IMR-90 (cell line): Measurements from ENCODE around the gene NXPH2. TPM values are rescaled to one million over a fixed set of nuclear protein-coding genes. Genes with fewer than 3 reads are reported as not detected.

Experiments used
- ATAC-seq: fragments of 200-7000 bp; cut with Tn5 transposase; 2 replicates; pipeline ENCODE4 v1.9.1; 2020; ENCODE audit warnings: low read depth, mild to moderate bottlenecking, moderate library complexity
- BruUV-seq: library from RNA; stranded (reverse); fragments of 400-500 nt; replicated peaks from 2 replicates; lab custom pipeline; 2021; lab: Mats Ljungman, UMichigan
- CTCF ChIA-PET: fragments of 300-600 bp; formaldehyde crosslinking; extraction: SDS; loops from one replicate; lab custom pipeline; 2021; ENCODE audit warnings: antibody characterized with exemption; lab: Yijun Ruan, JAX
- POLR2A ChIA-PET: fragments of 300-600 bp; sonication (Branson Sonifier 250); formaldehyde crosslinking; loops from one replicate; lab custom pipeline; 2022; ENCODE audit warnings: antibody characterized with exemption; ENCODE audit not compliant: unreplicated experiment; lab: Charles Lee
- DNase-seq: peaks from one replicate; pipeline ENCODE4 v3.0.0; 2013
- H2AFZ ChIP-seq: replicated peaks from 2 replicates; pipeline ENCODE3; 2013; ENCODE audit warnings: low read length, mild to moderate bottlenecking; ENCODE audit not compliant: poor library complexity
- H2AK5ac ChIP-seq: 2 replicates; pipeline ENCODE4 v1.6.1; 2013; ENCODE audit warnings: low read depth, low read length, inconsistent platforms
- H2AK9ac ChIP-seq: replicated peaks from 2 replicates; pipeline ENCODE3; 2013; ENCODE audit warnings: mild to moderate bottlenecking, low read depth, low read length, moderate library complexity; ENCODE audit not compliant: poor library complexity
- H2BK120ac ChIP-seq: 2 replicates; pipeline ENCODE4 v1.6.1; 2013; ENCODE audit warnings: low read depth, low read length, inconsistent platforms
- H2BK15ac ChIP-seq: 3 replicates; pipeline ENCODE4 v1.6.1; 2013; ENCODE audit warnings: low read depth, low read length, inconsistent platforms
- H2BK20ac ChIP-seq: 2 replicates; pipeline ENCODE4 v1.6.1; 2013; ENCODE audit warnings: low read depth, mild to moderate bottlenecking, inconsistent platforms, low read length, moderate library complexity
- H2BK5ac ChIP-seq: 2 replicates; pipeline ENCODE4 v1.6.1; 2013; ENCODE audit warnings: mild to moderate bottlenecking, low read depth, low read length, inconsistent platforms; ENCODE audit not compliant: poor library complexity, severe bottlenecking
- H3K14ac ChIP-seq: replicated peaks from 2 replicates; pipeline ENCODE4 v1.6.1; 2013; ENCODE audit warnings: low read depth, low read length, inconsistent platforms
- H3K18ac ChIP-seq: 2 replicates; pipeline ENCODE4 v1.6.1; 2013; ENCODE audit warnings: low read depth, low read length, control low read depth
- H3K23ac ChIP-seq: 2 replicates; pipeline ENCODE4 v1.6.1; 2013; ENCODE audit warnings: low read depth, low read length, inconsistent platforms
- H3K27ac ChIP-seq: 2 replicates; pipeline ENCODE4 v1.5.1; 2013; ENCODE audit warnings: mild to moderate bottlenecking, control low read depth, low read length; ENCODE audit not compliant: insufficient read depth
- H3K27me3 ChIP-seq: 2 replicates; pipeline ENCODE4 v1.6.1; 2013; ENCODE audit warnings: low read length; ENCODE audit not compliant: control insufficient read depth, insufficient read depth
- H3K36me3 ChIP-seq: 2 replicates; pipeline ENCODE4 v1.6.1; 2013; ENCODE audit warnings: low read length, mixed read lengths; ENCODE audit not compliant: control insufficient read depth, insufficient read depth
- H3K4ac ChIP-seq: 2 replicates; pipeline ENCODE4 v1.6.1; 2013; ENCODE audit warnings: low read depth, low read length, inconsistent platforms
- H3K4me1 ChIP-seq: 2 replicates; pipeline ENCODE4 v1.6.1; 2013; ENCODE audit warnings: low read length, mixed read lengths; ENCODE audit not compliant: control insufficient read depth, insufficient read depth
- H3K4me2 ChIP-seq: 2 replicates; pipeline ENCODE4 v1.6.1; 2013; ENCODE audit warnings: low read depth, mild to moderate bottlenecking, control low read depth, low read length, moderate library complexity
- H3K4me3 ChIP-seq: 2 replicates; pipeline ENCODE4 v1.5.1; 2013; ENCODE audit warnings: low read depth, mild to moderate bottlenecking, control low read depth, low read length, moderate library complexity; ENCODE audit not compliant: insufficient read depth
- H3K56ac ChIP-seq: 2 replicates; pipeline ENCODE4 v1.6.1; 2013; ENCODE audit warnings: low read length, inconsistent platforms; ENCODE audit not compliant: insufficient read depth; ENCODE audit errors: extremely low read depth
- H3K79me1 ChIP-seq, 2 experiments: 2 replicates each; pipeline ENCODE4 v1.6.1; 2013; ENCODE audit warnings: low read length in 2 of 2, inconsistent platforms in 1 of 2, low read depth in 1 of 2
- H3K9ac ChIP-seq: 2 replicates; pipeline ENCODE4 v1.6.1; 2013; ENCODE audit warnings: low read depth, low read length, control low read depth
- H3K9me1 ChIP-seq: 2 replicates; pipeline ENCODE4 v1.6.1; 2013; ENCODE audit warnings: low read length, inconsistent platforms; ENCODE audit not compliant: insufficient read depth
- H3K9me3 ChIP-seq: 2 replicates; pipeline ENCODE4 v1.6.1; 2013; ENCODE audit warnings: low read length; ENCODE audit not compliant: control insufficient read depth, insufficient read depth
- H4K20me1 ChIP-seq: 2 replicates; pipeline ENCODE4 v1.6.1; 2013; ENCODE audit warnings: low read length, inconsistent platforms; ENCODE audit not compliant: insufficient read depth
- H4K5ac ChIP-seq: 2 replicates; pipeline ENCODE4 v1.6.1; 2013; ENCODE audit warnings: mild to moderate bottlenecking, low read depth, low read length, control low read depth
- H4K8ac ChIP-seq, 2 experiments: 2 replicates each; pipeline ENCODE4 v1.6.1; 2013; ENCODE audit warnings: low read depth in 2 of 2, low read length in 2 of 2, control low read depth in 1 of 2, inconsistent platforms in 1 of 2
- H4K91ac ChIP-seq: 2 replicates; pipeline ENCODE4 v1.6.1; 2013; ENCODE audit warnings: low read depth, low read length, inconsistent platforms; ENCODE audit not compliant: insufficient read depth
- BHLHE40 ChIP-seq: fragments of 150-350 bp; IDR thresholded peaks from 2 replicates; pipeline ENCODE4 v1.6.1; 2016; ENCODE audit warnings: mild to moderate bottlenecking, low read depth, low read length
- CEBPB ChIP-seq: IDR thresholded peaks from 2 replicates; pipeline ENCODE4 v1.6.1; 2012; ENCODE audit warnings: low read depth, low read length, improper control_type of control experiment
- CHD1 ChIP-seq: IDR thresholded peaks from 2 replicates; pipeline ENCODE4 v1.6.1; 2012; ENCODE audit warnings: low read depth, low read length, improper control_type of control experiment
- FOS ChIP-seq: fragments of 150-350 bp; IDR thresholded peaks from 2 replicates; pipeline ENCODE4 v1.6.1; 2016; ENCODE audit warnings: low read depth, low read length
- MAFK ChIP-seq: IDR thresholded peaks from 2 replicates; pipeline ENCODE4 v1.6.1; 2012; ENCODE audit warnings: low read depth, low read length, improper control_type of control experiment
- MAZ ChIP-seq: IDR thresholded peaks from 2 replicates; pipeline ENCODE4 v1.6.1; 2012; ENCODE audit warnings: low read depth, mild to moderate bottlenecking, low read length, improper control_type of control experiment, moderate library complexity, borderline replicate concordance
- MXI1 ChIP-seq: IDR thresholded peaks from 2 replicates; pipeline ENCODE4 v1.6.1; 2012; ENCODE audit warnings: low read depth, mild to moderate bottlenecking, low read length, moderate library complexity, borderline replicate concordance
- NFE2L2 ChIP-seq: fragments of 150-350 bp; IDR thresholded peaks from 2 replicates; pipeline ENCODE4 v1.6.1; 2016; ENCODE audit warnings: low read depth, mild to moderate bottlenecking, low read length
- POLR2A ChIP-seq: IDR thresholded peaks from 2 replicates; pipeline ENCODE4 v1.6.1; 2012; ENCODE audit warnings: mild to moderate bottlenecking, low read depth, low read length
- RAD21 ChIP-seq: IDR thresholded peaks from 2 replicates; pipeline ENCODE4 v1.6.1; 2012; ENCODE audit warnings: low read length, improper control_type of control experiment
- RCOR1 ChIP-seq: IDR thresholded peaks from 2 replicates; pipeline ENCODE4 v1.6.1; 2012; ENCODE audit warnings: mild to moderate bottlenecking, low read length, improper control_type of control experiment; ENCODE audit not compliant: insufficient replicate concordance
- RFX5 ChIP-seq: IDR thresholded peaks from 2 replicates; pipeline ENCODE4 v1.8.0; 2012; ENCODE audit warnings: low read depth, mild to moderate bottlenecking, low read length, moderate library complexity
- SMC3 ChIP-seq: fragments of 150-350 bp; IDR thresholded peaks from 2 replicates; pipeline ENCODE4 v1.6.1; 2016; ENCODE audit warnings: low read depth, mild to moderate bottlenecking, antibody characterized with exemption, low read length, moderate library complexity
- USF2 ChIP-seq: fragments of 150-350 bp; IDR thresholded peaks from 2 replicates; pipeline ENCODE4 v1.6.1; 2017; ENCODE audit warnings: mild to moderate bottlenecking, antibody characterized with exemption, low read length, low read depth
- whole genome bisulfite sequencing, 2 experiments: methylation state at CpG; one replicate each; pipeline versions ENCODE4 v1.1.5 to v1.1.7; 2013; ENCODE audit warnings: missing lambda C conversion rate in 2 of 2; ENCODE audit not compliant: insufficient read length in 1 of 2; ENCODE audit errors: extremely low coverage in 2 of 2; 5-methylcytosine and 5-hydroxymethylcytosine counted together
- dilution Hi-C: fragments of 300-500 bp; cut with HindIII; formaldehyde crosslinking; loops from one replicate; pipeline ENCODE4 v1.14.3; 2018; ENCODE audit warnings: low sequenced_read_pairs; ENCODE audit not compliant: unreplicated experiment
- in situ Hi-C: fragments of 300-500 bp; cut with MboI; formaldehyde crosslinking; loops from 3 replicates; pipeline ENCODE4 v1.14.3; 2019; ENCODE audit warnings: low sequenced_read_pairs, inconsistent platforms, mixed read lengths
- intact Hi-C: fragments of 100-400 bp; cut with micrococcal nuclease; formaldehyde crosslinking; loops from 2 replicates; pipeline ENCODE4 v1.10.0; 2022
- polyA plus RNA-seq, 3 experiments: library from polyadenylated mRNA; depleted of rRNA; stranded (reverse); fragments of >200 nt; gene quantifications; 2 replicates each; pipeline ENCODE4 v1.2.3, GENCODE V29; 2012; ENCODE audit warnings: low replicate concordance in 1 of 3
- total RNA-seq: library from RNA; depleted of rRNA; stranded (reverse); fragments of >200 nt; gene quantifications from 2 replicates; pipeline ENCODE4 v1.2.3, GENCODE V29; 2012
- TF ChIP-seq, protein P1 (sequence below): fragments of 150-350 bp; IDR thresholded peaks from 2 replicates; pipeline ENCODE4 v1.6.1; 2016; ENCODE audit warnings: low read depth, mild to moderate bottlenecking, low read length, moderate library complexity, borderline replicate concordance
- TF ChIP-seq, protein P2 (sequence below): conservative IDR thresholded peaks from 2 replicates; pipeline ENCODE4 v1.5.1; 2012; ENCODE audit warnings: mild to moderate bottlenecking, low read depth, low read length, improper control_type of control experiment

The NXPH2 gene
- total and polyA plus RNA-seq, 2 of the 4 experiments (the other 2 are of a cell fraction), result not detected

DNA sequence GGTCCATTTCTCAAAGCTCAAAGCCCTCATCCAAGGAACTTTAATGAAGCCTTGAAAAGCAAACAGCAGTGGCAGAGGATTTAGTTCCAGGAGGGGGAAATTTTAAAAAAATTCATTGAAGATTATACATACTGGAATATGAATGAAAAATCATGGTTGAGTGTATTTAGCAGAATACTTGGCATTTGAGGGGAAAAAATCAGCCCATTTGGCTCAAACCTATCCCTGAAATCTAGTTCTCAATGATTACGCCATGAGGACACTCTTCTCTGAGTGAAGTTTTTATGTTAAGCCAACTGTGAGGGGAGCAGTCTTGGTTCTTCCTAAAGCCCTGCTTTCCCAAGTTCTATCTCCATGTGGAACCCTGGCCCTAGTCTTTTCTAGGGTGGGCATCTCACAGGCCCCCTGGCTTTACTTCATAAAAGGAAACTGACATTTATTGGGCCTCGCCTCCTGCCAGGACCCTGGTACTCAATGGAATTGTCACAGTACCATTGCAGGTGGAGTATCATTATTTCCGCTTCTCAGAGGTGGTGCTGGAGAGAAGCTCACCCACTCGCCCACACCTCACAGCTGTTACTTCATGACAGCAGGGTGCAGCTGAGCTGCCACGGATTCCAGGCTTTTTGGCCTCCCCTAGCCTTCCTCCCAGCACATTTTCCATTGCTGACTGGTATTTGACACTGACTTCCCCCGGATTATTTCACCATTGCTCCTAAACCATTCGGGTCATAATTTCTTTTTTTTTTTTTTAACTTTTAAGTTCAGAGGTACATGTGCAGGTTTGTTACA, 56.8 kb downstream of the NXPH2 start:
- no peak overlapping the region for H2BK120ac ChIP-seq
- in situ Hi-C loops, result no loop called here
- no peaks in the 10 kb centered on the region; the same call in 1 of the 2 replicates for H3K27me3 ChIP-seq
- H3K27ac ChIP-seq, result no peak overlapping the region
- WGBS, 2 experiments, result 72% methylated on average over 2 of the region's 7 CpGs; no CpG with 5 or more reads in 1 of the 2 experiments
- CTCF ChIA-PET, result no interaction called here
- H3K9me1 ChIP-seq, result no peaks in the 10 kb centered on the region
- no TSS peak for BruUV-seq
- H4K5ac ChIP-seq, result no peak overlapping the region
- no peaks in the 10 kb centered on the region for H3K4me1 ChIP-seq
- no peak overlapping the region for H3K23ac ChIP-seq
- POLR2A ChIA-PET, result no interaction called here
- no peak overlapping the region for H2BK5ac ChIP-seq
- H3K56ac ChIP-seq, result no peak overlapping the region
- H3K14ac ChIP-seq, result no peak overlapping the region
- H4K91ac ChIP-seq, result no peak overlapping the region
- H3K36me3 ChIP-seq, result no peaks in the 10 kb centered on the region
- no peak overlapping the region for H3K18ac ChIP-seq
- H2AFZ ChIP-seq, result no peak overlapping the region
- no peak overlapping the region for H3K4me3 ChIP-seq
- no peak overlapping the region for H2AK5ac ChIP-seq
- dilution Hi-C loops, result no loop called here
- ATAC-seq (no peak), DNase-seq (no peak)
- no peaks in the 10 kb centered on the region for H3K79me1 ChIP-seq
- no peaks in the 10 kb centered on the region for H3K9me3 ChIP-seq
- H3K4me2 ChIP-seq, result no peak overlapping the region
- H2BK15ac ChIP-seq, result no peak overlapping the region
- TF ChIP-seq, protein P1, sequence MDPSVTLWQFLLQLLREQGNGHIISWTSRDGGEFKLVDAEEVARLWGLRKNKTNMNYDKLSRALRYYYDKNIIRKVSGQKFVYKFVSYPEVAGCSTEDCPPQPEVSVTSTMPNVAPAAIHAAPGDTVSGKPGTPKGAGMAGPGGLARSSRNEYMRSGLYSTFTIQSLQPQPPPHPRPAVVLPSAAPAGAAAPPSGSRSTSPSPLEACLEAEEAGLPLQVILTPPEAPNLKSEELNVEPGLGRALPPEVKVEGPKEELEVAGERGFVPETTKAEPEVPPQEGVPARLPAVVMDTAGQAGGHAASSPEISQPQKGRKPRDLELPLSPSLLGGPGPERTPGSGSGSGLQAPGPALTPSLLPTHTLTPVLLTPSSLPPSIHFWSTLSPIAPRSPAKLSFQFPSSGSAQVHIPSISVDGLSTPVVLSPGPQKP, result no peak
- no peak for TF ChIP-seq USF2
- no peak for TF ChIP-seq MAFK
- TF ChIP-seq POLR2A, result no peak
- no peak for TF ChIP-seq CHD1
- TF ChIP-seq MXI1, result no peak
- no peak for TF ChIP-seq BHLHE40
- no peak for TF ChIP-seq NFE2L2
- TF ChIP-seq FOS, result no peak
- no peak for TF ChIP-seq RFX5
- TF ChIP-seq RCOR1, result no peak
- TF ChIP-seq SMC3, result no peak
- no peak for TF ChIP-seq MAZ
- TF ChIP-seq CEBPB, result no peak
- TF ChIP-seq, protein P2, sequence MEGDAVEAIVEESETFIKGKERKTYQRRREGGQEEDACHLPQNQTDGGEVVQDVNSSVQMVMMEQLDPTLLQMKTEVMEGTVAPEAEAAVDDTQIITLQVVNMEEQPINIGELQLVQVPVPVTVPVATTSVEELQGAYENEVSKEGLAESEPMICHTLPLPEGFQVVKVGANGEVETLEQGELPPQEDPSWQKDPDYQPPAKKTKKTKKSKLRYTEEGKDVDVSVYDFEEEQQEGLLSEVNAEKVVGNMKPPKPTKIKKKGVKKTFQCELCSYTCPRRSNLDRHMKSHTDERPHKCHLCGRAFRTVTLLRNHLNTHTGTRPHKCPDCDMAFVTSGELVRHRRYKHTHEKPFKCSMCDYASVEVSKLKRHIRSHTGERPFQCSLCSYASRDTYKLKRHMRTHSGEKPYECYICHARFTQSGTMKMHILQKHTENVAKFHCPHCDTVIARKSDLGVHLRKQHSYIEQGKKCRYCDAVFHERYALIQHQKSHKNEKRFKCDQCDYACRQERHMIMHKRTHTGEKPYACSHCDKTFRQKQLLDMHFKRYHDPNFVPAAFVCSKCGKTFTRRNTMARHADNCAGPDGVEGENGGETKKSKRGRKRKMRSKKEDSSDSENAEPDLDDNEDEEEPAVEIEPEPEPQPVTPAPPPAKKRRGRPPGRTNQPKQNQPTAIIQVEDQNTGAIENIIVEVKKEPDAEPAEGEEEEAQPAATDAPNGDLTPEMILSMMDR, result no peak
- TF ChIP-seq RAD21, result no peak
- H4K8ac ChIP-seq, result no peak overlapping the region
- no peaks in the 10 kb centered on the region for H4K20me1 ChIP-seq
- no peak overlapping the region for H3K9ac ChIP-seq
- intact Hi-C loops, result no loop called here
- H2AK9ac ChIP-seq, result no peak overlapping the region
- no peak overlapping the region for H3K4ac ChIP-seq
- no peak overlapping the region for H2BK20ac ChIP-seq
